Hepatocyte (in vitro differentiated cells): ENCODE measurements around the gene C2CD3.

Experiments
- CTCF ChIP-seq: fragments of 200-600 bp; sonication (generic); IDR thresholded peaks from 2 replicates; pipeline ENCODE4 v1.5.1; 2016; ENCODE audit warnings: antibody characterized with exemption, mild to moderate bottlenecking; ENCODE audit not compliant: poor library complexity
- EZH2 ChIP-seq: fragments of 200-600 bp; sonication (generic); IDR thresholded peaks from 2 replicates; pipeline ENCODE4 v1.6.1; 2016; ENCODE audit warnings: antibody characterized with exemption, mild to moderate bottlenecking, borderline replicate concordance
- EZH2phosphoT487 ChIP-seq: fragments of 200-600 bp; sonication (generic); IDR thresholded peaks from one replicate; pipeline ENCODE4 v1.6.1; 2018; ENCODE audit warnings: antibody characterized with exemption, mild to moderate bottlenecking, low read depth, moderate library complexity; ENCODE audit not compliant: unreplicated experiment, severe bottlenecking

DNA sequence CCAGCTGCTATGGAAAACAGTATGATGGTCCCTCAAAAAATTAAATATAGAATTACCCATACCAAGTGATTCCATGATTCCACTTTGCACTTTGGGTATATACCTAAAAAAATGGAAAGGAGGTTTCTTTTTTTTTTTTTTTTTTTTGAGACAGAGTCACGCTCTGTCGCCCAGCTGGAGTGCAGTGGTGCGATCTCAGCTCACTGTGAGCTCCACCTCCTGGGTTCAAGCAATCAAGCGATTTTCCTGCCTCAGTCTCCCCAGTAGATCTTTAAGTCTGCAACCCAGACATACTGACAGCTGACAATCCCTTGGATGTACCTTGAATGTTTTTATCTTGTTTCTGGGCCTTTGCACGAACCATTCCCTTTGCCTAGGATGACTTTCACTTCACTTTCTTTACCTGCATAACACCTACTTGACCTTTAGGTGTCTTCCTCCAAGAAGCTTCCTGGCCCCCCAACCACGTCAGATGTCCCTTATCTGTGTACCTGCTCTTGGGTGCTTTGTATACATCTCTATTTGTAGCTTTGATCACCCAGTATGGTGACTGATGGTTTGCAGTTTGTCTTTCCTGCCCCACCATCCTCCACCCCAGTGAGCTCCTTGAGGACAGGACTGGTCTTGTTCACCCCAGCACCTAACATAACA is 173.6 kb downstream of the C2CD3 start:
- TF ChIP-seq CTCF (no peak), EZH2 (no peak), EZH2phosphoT487 (no peak)
